ENCODE measurements around the gene TMEM14C.
A peak's percentile ranks its signal among the peaks of the same experiment; 100 is the strongest.
"Not testable (repeated sequence)": the region's sequence is repeated elsewhere in the genome, so short reads cannot be mapped to it uniquely, and the experiment has no call there.

TMEM14C gene

GRCh38 chr6:10721850-10722569 is 860 bp upstream of the TMEM14C start:
- DNase-seq, result no peak

GRCh38 chr6:10722570-10722819 is 375 bp upstream of the TMEM14C start:
- DNase-seq, result no peak

- DNase-seq, result no peak
These were observed 654 bp downstream of the TMEM14C start for GRCh38 chr6:10723567-10723881.

- DNase-seq, result no peak
These were observed 2.2 kb downstream of the TMEM14C start for GRCh38 chr6:10725044-10725443.

- DNase-seq, result no peak
These were observed 2.8 kb downstream of the TMEM14C start for GRCh38 chr6:10725716-10726115.

GRCh38 chr6:10730254-10730653 is 7.4 kb downstream of the TMEM14C start:
- DNase-seq, result no peak

- DNase-seq, result no peak
These were observed 10.4 kb downstream of the TMEM14C start for GRCh38 chr6:10733151-10733715.

GRCh38 chr6:10733863-10734262 is 11.0 kb downstream of the TMEM14C start:
- DNase-seq, result no peak

GRCh38 chr6:10736731-10737130 is 13.9 kb downstream of the TMEM14C start:
- DNase-seq, result no peak

GRCh38 chr6:10740061-10740460 is 17.2 kb downstream of the TMEM14C start:
- no peak for DNase-seq

- DNase-seq, result not testable (repeated sequence)
These were observed 18.8 kb downstream of the TMEM14C start for GRCh38 chr6:10741643-10742042.

- DNase-seq, result no peak
These were observed 19.4 kb downstream of the TMEM14C start for GRCh38 chr6:10742251-10742650.

- no peak for DNase-seq
These were observed 20.6 kb downstream of the TMEM14C start for GRCh38 chr6:10743515-10743914.

- DNase-seq, result no peak
These were observed 22.2 kb downstream of the TMEM14C start for GRCh38 chr6:10745116-10745515.

GRCh38 chr6:10746915-10747250 is 24.0 kb downstream of the TMEM14C start:
- DNase-seq, result no peak

GRCh38 chr6:10747251-10747972 is 24.5 kb downstream of the TMEM14C start, which contains the start of gene TMEM14B:
Gene TMEM14B (plus strand): TSS chr6:10747805. CDS start chr6:10749246, 1,441 bp downstream.
- peak; percentile 81 for DNase-seq

- DNase-seq, result no peak
These were observed 26.9 kb downstream of the TMEM14C start for GRCh38 chr6:10749734-10750133.

- DNase-seq, result not testable (repeated sequence)
These were observed 27.7 kb downstream of the TMEM14C start for GRCh38 chr6:10750568-10750967.

- not testable (repeated sequence) for DNase-seq
These were observed 28.9 kb downstream of the TMEM14C start for GRCh38 chr6:10751757-10752156.

- DNase-seq, result no peak
These were observed 33.2 kb downstream of the TMEM14C start for GRCh38 chr6:10756085-10756484.

GRCh38 chr6:10759312-10759839 is 36.5 kb downstream of the TMEM14C start:
- DNase-seq, result no peak

GRCh38 chr6:10759884-10760329 is 37.0 kb downstream of the TMEM14C start:
- DNase-seq, result no peak

GRCh38 chr6:10763006-10763405 is 40.1 kb downstream of the TMEM14C start:
- no peak for DNase-seq

- no peak for DNase-seq
These were observed 46.5 kb downstream of the TMEM14C start for GRCh38 chr6:10769419-10769818.
